ENCODE results near the gene GRID1.

GRID1 gene

GRCh38 chr10:86212391-86212700 is 154.2 kb downstream of the GRID1 start:
- TF ChIP-seq CTCF (conservative IDR thresholded peaks at IDR 0.05; ENCODE audit: control insufficient read depth, insufficient read depth, low read depth, low read length) = no peak
- no peak for DNase-seq (ENCODE audit: low read depth)
- no peak overlapping the region for H3K4me3 ChIP-seq (ENCODE audit: control insufficient read depth, low read depth, low read length)

DNA sequence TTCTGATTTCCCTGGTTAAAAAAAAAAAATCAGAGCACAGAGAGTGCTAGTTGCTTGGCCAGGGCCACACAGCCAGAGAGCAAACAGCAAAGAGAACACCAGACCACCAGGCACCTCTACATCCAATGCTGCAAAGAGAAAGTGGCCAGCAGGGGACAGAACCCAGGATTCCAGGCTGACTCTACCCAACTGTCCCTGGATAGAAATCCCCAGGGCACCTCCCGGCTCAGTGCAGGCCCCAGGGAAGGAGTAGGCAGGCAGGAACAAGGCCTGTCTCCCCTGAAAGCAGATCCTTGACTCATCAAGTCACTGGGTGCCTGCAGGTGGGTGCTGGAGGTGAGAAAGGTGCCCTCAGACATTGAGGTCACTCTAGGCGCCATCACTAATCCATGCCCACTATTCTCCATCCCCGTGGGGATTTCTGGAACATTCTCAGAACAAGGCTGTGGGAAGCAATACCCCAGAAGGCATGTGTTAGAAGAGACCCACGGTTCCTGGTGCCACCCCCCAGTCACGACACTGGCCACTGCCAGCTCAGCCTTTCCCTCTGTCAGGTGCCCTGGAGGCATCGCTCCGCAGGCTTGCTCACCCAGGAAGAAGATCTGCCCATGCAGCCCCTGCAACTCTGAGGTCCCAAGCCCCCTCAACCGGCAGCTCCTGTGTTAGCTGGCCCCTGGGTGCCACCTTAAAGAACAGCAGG is 154.8 kb downstream of the GRID1 start:
- no peak for DNase-seq (ENCODE audit: low read depth)
- TF ChIP-seq CTCF (conservative IDR thresholded peaks at IDR 0.05; ENCODE audit: control insufficient read depth, insufficient read depth, low read depth, low read length) = no peak
- no peak overlapping the region for H3K4me3 ChIP-seq (ENCODE audit: control insufficient read depth, low read depth, low read length)

DNA sequence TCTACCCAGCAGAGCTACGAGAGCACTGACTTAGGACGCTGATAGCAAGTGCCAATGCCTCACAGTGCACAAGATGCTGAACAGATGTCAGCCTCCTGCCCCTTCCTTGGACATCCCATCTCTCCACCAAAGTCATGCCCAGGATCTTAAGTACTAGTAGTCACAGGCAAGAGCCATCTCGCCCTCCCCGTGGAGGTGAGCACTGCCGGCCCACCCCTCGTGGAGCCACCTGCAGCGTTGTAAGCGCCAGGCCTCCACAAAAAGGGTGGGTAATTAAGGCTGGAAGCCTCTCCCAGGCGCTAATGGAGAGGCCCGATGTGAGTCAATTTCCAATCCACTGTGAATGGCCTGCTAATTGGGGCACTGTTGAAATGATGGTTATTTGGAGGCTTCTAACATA is 156.2 kb downstream of the GRID1 start:
- no peak overlapping the region for H3K4me3 ChIP-seq (ENCODE audit: control insufficient read depth, low read depth, low read length)
- no peak for TF ChIP-seq CTCF (conservative IDR thresholded peaks at IDR 0.05; ENCODE audit: control insufficient read depth, insufficient read depth, low read depth, low read length)
- DNase-seq (ENCODE audit: low read depth) = no peak

DNA sequence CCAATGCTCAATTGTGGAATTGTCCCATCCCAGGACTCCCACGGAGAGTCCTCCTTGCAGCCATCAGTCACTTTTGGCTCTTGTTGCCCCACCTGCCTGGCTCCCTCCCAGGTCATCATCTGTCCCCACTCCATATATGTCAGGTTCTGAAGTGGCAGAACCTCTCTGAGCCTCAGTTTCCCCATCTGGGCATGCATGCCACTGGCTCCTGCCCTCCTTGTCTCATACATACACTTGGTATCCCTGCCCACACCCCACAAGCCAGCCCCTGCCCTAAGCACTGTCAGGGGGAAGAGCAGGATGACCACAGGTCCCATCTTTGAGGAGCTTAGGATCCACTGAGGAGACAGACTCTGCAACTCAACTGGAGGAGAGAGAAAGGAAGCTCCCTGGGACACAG is 156.9 kb downstream of the GRID1 start:
- no peak overlapping the region for H3K4me3 ChIP-seq (ENCODE audit: control insufficient read depth, low read depth, low read length)
- no peak for DNase-seq (ENCODE audit: low read depth)
- no peak for TF ChIP-seq CTCF (conservative IDR thresholded peaks at IDR 0.05; ENCODE audit: control insufficient read depth, insufficient read depth, low read depth, low read length)

GRCh38 chr10:86207226-86207625 is 159.4 kb downstream of the GRID1 start:
- no peak for DNase-seq (ENCODE audit: low read depth)
- no peak for TF ChIP-seq CTCF (conservative IDR thresholded peaks at IDR 0.05; ENCODE audit: control insufficient read depth, insufficient read depth, low read depth, low read length)
- no peak overlapping the region for H3K4me3 ChIP-seq (ENCODE audit: control insufficient read depth, low read depth, low read length)

DNA sequence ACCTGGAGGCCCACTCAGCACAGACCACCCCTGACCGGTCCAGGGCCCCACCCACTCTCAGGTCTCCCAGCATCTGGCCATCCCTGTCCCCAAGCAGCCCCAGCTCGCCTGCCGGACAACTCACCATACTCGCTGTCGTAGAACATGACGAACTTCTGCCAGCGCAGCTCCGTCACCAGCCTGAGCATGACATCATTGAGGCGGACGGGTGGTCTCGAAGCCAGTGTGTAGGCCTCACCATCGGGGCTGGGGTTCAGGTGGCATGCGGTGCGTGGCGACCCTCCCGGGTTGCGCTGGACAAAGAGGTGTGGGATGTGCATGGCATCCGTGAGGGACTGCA is 160.4 kb downstream of the GRID1 start:
- no peak for TF ChIP-seq CTCF (conservative IDR thresholded peaks at IDR 0.05; ENCODE audit: control insufficient read depth, insufficient read depth, low read depth, low read length)
- H3K4me3 ChIP-seq (ENCODE audit: control insufficient read depth, low read depth, low read length) = no peak overlapping the region
- DNase-seq (ENCODE audit: low read depth) = no peak

All from fibroblast of mammary gland (primary cell).